ENCODE data around the gene TUSC2.

Gene TUSC2

GRCh38 chr3:50279255-50280016 is 48.6 kb downstream of the TUSC2 start:
- TF ChIP-seq, protein P1, sequence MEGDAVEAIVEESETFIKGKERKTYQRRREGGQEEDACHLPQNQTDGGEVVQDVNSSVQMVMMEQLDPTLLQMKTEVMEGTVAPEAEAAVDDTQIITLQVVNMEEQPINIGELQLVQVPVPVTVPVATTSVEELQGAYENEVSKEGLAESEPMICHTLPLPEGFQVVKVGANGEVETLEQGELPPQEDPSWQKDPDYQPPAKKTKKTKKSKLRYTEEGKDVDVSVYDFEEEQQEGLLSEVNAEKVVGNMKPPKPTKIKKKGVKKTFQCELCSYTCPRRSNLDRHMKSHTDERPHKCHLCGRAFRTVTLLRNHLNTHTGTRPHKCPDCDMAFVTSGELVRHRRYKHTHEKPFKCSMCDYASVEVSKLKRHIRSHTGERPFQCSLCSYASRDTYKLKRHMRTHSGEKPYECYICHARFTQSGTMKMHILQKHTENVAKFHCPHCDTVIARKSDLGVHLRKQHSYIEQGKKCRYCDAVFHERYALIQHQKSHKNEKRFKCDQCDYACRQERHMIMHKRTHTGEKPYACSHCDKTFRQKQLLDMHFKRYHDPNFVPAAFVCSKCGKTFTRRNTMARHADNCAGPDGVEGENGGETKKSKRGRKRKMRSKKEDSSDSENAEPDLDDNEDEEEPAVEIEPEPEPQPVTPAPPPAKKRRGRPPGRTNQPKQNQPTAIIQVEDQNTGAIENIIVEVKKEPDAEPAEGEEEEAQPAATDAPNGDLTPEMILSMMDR (IDR thresholded peaks at IDR 0.05; ENCODE audit: low read depth, low read length) = no peak

GRCh38 chr3:50278880-50279224 is 49.2 kb downstream of the TUSC2 start, which contains the start of gene LSMEM2:
Gene LSMEM2, plus strand, starts transcription at chr3:50279087. Its CDS starts 27 bp downstream, at chr3:50279114.
- no peak within 1 kb of the TSS for H3K4me3 ChIP-seq (ENCODE audit: low read depth, low read length)
- TF ChIP-seq, protein P1 (IDR thresholded peaks at IDR 0.05; ENCODE audit: low read depth, low read length) = no peak

More at GRCh38 chr3:50279255-50280016, 48.6 kb downstream of the TUSC2 start:
- no peak overlapping the region for H3K4me3 ChIP-seq (ENCODE audit: low read depth, low read length)

GRCh38 chr3:50278123-50278879 is 49.7 kb downstream of the TUSC2 start:
- no peak overlapping the region for H3K4me3 ChIP-seq (ENCODE audit: low read depth, low read length)
- TF ChIP-seq, protein P1 (IDR thresholded peaks at IDR 0.05; ENCODE audit: low read depth, low read length) = no peak

DNA sequence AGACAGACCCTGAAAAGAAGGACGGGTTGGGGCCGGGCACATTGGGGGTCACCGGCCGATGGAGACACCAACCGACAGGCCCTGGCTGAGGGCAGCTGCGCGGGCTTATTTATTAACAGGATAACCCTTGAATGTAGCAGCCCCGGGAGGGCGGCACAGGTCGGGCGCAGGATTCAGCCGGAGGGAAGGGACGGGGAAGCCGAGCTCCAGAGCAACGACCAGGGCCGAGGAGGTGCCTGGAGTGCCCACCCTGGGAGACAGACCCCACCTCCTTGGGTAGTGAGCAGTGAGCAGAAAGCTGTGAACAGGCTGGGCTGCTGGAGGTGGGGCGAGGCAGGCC is 51.3 kb downstream of the TUSC2 start:
- TF ChIP-seq, protein P1 (IDR thresholded peaks at IDR 0.05; ENCODE audit: low read depth, low read length) = no peak
- no peak overlapping the region for H3K4me3 ChIP-seq (ENCODE audit: low read depth, low read length)

GRCh38 chr3:50275996-50276761 is 51.8 kb downstream of the TUSC2 start:
- no peak overlapping the region for H3K4me3 ChIP-seq (ENCODE audit: low read depth, low read length)
- TF ChIP-seq, protein P1 (IDR thresholded peaks at IDR 0.05; ENCODE audit: low read depth, low read length) = no peak

GRCh38 chr3:50275141-50275995 is 52.7 kb downstream of the TUSC2 start:
- TF ChIP-seq, protein P1 (IDR thresholded peaks at IDR 0.05; ENCODE audit: low read depth, low read length) = no peak
- no peak overlapping the region for H3K4me3 ChIP-seq (ENCODE audit: low read depth, low read length)

Data from WI38 (cell line).